Measurements from ENCODE around the gene PI4KA.
"Not testable (repeated sequence)": the region's sequence is repeated elsewhere in the genome, so short reads cannot be mapped to it uniquely, and the experiment has no call there.

PI4KA gene

GRCh38 chr22:20662524-20663036 is 196.0 kb downstream of the PI4KA start:
- DNase-seq, result not testable (repeated sequence)

- no peak for DNase-seq
Observed at GRCh38 chr22:20661473-20661872, 197.1 kb downstream of the PI4KA start.

DNA sequence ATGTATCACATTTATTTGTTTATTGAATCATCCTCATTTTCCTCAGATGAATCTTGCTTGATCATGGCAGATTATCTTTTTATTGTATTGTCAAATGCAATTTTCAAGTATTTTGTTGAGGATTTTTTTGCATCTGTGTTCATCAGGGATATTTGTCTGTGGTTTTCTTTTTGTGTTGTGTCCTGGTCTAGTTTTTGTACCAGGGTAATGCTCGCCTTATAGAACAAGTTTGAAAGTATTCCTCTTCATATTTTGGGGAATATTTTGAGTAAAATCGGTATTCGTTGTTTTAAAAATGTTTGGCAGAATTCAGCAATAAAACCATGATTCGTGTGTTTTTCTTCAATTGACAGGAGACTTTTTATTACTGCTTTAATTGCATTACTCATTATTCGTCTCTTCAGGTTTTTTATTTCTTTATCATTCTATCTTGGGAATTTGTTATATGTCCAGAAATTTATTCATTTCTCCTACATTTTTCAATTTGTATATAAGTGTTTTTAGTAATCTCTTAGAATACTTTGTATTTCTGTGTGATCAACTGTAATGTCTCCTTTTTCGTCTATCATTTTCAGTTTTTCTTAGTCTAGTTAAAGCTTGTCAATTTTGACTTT is 198.1 kb downstream of the PI4KA start:
- DNase-seq, result no peak

- DNase-seq, result no peak
Observed at GRCh38 chr22:20659920-20660319, 198.7 kb downstream of the PI4KA start.

DNA sequence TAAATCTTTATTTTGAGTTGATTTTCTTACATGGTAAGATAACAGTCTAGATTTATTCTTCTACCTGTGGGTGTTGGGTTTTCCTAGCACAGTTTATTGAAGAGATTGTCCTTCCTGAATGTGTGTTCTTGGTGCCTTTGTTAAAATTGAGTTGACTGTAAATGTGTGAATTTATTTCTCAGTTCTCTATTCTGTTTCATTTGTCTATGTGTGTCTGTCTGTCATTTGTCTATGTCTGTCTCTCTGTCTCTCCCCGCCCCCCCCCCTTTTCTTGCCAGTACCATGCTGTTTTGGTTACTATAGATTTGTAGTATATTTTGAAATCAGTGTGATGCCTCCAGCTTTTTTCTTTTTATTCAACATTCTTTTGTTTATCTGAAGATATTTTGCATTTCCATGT is 199.4 kb downstream of the PI4KA start:
- no peak for DNase-seq

GRCh38 chr22:20658433-20659222 is 200.0 kb downstream of the PI4KA start:
- no peak for DNase-seq

DNA sequence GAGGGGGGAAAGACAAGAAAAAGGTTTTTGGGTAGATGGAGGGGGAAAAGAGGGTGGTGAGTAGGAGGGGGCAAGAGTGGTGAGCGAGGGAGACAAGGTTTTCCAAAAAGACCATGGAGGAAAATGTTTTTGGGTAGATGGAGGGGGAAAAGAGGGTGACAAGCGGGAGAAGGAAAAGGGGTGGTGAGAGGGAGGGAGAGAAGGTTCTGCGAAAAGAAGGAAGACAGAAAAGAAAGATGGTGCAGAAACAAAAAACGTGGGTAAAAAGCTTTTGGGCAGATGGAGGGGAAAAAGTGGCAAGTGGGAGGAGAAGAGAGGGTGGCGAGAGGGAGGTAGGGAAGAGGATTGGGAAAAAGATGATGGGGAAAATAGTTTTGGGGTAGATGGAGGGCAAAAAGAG is 200.6 kb downstream of the PI4KA start:
- DNase-seq, result no peak
